HCT116 (cell line): ENCODE results near the gene HHATL. TPM values are rescaled to one million over a fixed set of nuclear protein-coding genes. Genes with fewer than 3 reads are reported as not detected.

ENCODE experiments used
- ATAC-seq: fragments of 200-7000 bp; cut with Tn5 transposase; 2 replicates; pipeline ENCODE4 v1.9.1; 2020; ENCODE audit warnings: mild to moderate bottlenecking, moderate library complexity
- BruUV-seq: library from RNA; stranded (reverse); fragments of 400-500 nt; replicated peaks from 2 replicates; lab custom pipeline; 2021; lab: Mats Ljungman, UMichigan
- CTCF ChIA-PET: fragments of 300-600 bp; sonication (Branson Sonifier 250); formaldehyde crosslinking; loops from one replicate; lab custom pipeline; 2021; ENCODE audit warnings: antibody characterized with exemption; lab: Charles Lee
- POLR2A ChIA-PET: fragments of 300-600, 350-600 bp; sonication (Branson Sonifier 250); formaldehyde crosslinking; loops from one replicate; lab custom pipeline; 2021; ENCODE audit warnings: antibody characterized with exemption; lab: Charles Lee
- RAD21 ChIA-PET, 2 experiments: fragments of 300-600 bp; sonication (Branson Sonifier 250); formaldehyde crosslinking; loops; one replicate each; lab custom pipeline; 2023; ENCODE audit warnings: low total read pairs in 2 of 2; ENCODE audit not compliant: uncharacterized antibody in 2 of 2, unreplicated experiment in 2 of 2, low non-redundant PET in 1 of 2; lab: Charles Lee
- DNase-seq: peaks from one replicate; pipeline ENCODE4 v3.0.0-alpha.2; 2010; ENCODE audit warnings: low read depth, low spot score
- H2AFZ ChIP-seq: fragments of 200-600 bp; shearing (Covaris generic), sonication (generic); 2 replicates; pipeline ENCODE4 v1.6.1; 2017; ENCODE audit warnings: low read depth, mixed run types, mixed read lengths, antibody characterized with exemption, low read length; ENCODE audit not compliant: poor library complexity, severe bottlenecking
- H3K27ac ChIP-seq: 2 replicates; pipeline ENCODE4 v1.5.1; 2012; ENCODE audit warnings: low read depth, low read length
- H3K27me3 ChIP-seq: fragments of 200-600 bp; sonication (generic); 2 replicates; pipeline ENCODE4 v1.6.1; 2016; ENCODE audit warnings: mixed run types, low read length, mixed read lengths; ENCODE audit not compliant: insufficient read depth
- H3K36me3 ChIP-seq, 2 experiments: fragments of 200-500 bp in 1 of 2; fragments of 200-600 bp in 1 of 2; sonication (Bioruptor generic) in 1 of 2; sonication (generic) in 1 of 2; 2 replicates each; pipeline versions ENCODE4 v1.5.1 to v1.6.1; 2014 to 2016; ENCODE audit warnings: low read length in 2 of 2, inconsistent platforms in 1 of 2, mixed read lengths in 1 of 2, mixed run types in 1 of 2; ENCODE audit not compliant: insufficient read depth in 2 of 2, control insufficient read depth in 1 of 2
- H3K4me1 ChIP-seq, 2 experiments: fragments of 200-600 bp in 1 of 2; sonication (generic) in 1 of 2; 2 replicates each; pipeline versions ENCODE4 v1.5.1 to v1.6.1; 2012 to 2017; ENCODE audit warnings: low read length in 2 of 2, inconsistent platforms in 1 of 2, mild to moderate bottlenecking in 1 of 2, mixed read lengths in 1 of 2, mixed run types in 1 of 2, moderate library complexity in 1 of 2; ENCODE audit not compliant: insufficient read depth in 2 of 2, control insufficient read depth in 1 of 2
- H3K4me2 ChIP-seq: fragments of 200-600 bp; sonication (generic); 2 replicates; pipeline ENCODE4 v1.6.1; 2017; ENCODE audit warnings: mixed run types, low read length, mixed read lengths
- H3K4me3 ChIP-seq, 2 experiments: fragments of 200-600 bp in 1 of 2; sonication (generic) in 1 of 2; replicated peaks in 1 of 2; 2 replicates each; pipeline ENCODE4 v1.5.1; 2011 to 2016; ENCODE audit warnings: low read length in 2 of 2, control low read depth in 1 of 2, low read depth in 1 of 2, mild to moderate bottlenecking in 1 of 2, mixed read lengths in 1 of 2, mixed run types in 1 of 2
- H3K79me2 ChIP-seq: fragments of 200-600 bp; sonication (generic); 2 replicates; pipeline ENCODE4 v1.6.1; 2017; ENCODE audit warnings: mild to moderate bottlenecking, mixed run types, low read length, moderate library complexity, mixed read lengths; ENCODE audit not compliant: insufficient read depth
- H3K9ac ChIP-seq: fragments of 200-600 bp; sonication (generic); 2 replicates; pipeline ENCODE4 v1.6.1; 2016; ENCODE audit warnings: low read length, mixed read lengths
- H3K9me2 ChIP-seq: fragments of 200-600 bp; sonication (generic), shearing (Covaris generic); 2 replicates; pipeline ENCODE4 v1.6.1; 2017; ENCODE audit warnings: mixed run types, mild to moderate bottlenecking, moderate library complexity; ENCODE audit not compliant: insufficient read depth
- H3K9me3 ChIP-seq, 2 experiments: fragments of 200-500 bp in 1 of 2; fragments of 200-600 bp in 1 of 2; sonication (Bioruptor generic) in 1 of 2; sonication (generic) in 1 of 2; 2 replicates each; pipeline ENCODE4 v1.6.1; 2014 to 2017; ENCODE audit warnings: low read length in 2 of 2, mixed read lengths in 2 of 2, inconsistent platforms in 1 of 2, low read depth in 1 of 2, mild to moderate bottlenecking in 1 of 2, mixed run types in 1 of 2, moderate library complexity in 1 of 2; ENCODE audit not compliant: control insufficient read depth in 1 of 2, insufficient read depth in 1 of 2
- H4K20me1 ChIP-seq: fragments of 200-600 bp; sonication (generic), shearing (Covaris generic); 2 replicates; pipeline ENCODE4 v1.6.1; 2017; ENCODE audit warnings: mixed run types, mild to moderate bottlenecking, moderate library complexity; ENCODE audit not compliant: insufficient read depth
- CBX3 ChIP-seq: IDR thresholded peaks from 2 replicates; pipeline ENCODE4 v1.6.1; 2012; ENCODE audit warnings: low read depth
- CEBPB ChIP-seq: IDR thresholded peaks from 2 replicates; pipeline ENCODE4 v1.6.1; 2012; ENCODE audit warnings: low read depth
- CTCF ChIP-seq, 3 experiments: fragments of 200-600 bp in 1 of 3; sonication (generic) in 1 of 3; IDR thresholded peaks in 2 of 3; conservative IDR thresholded peaks in 1 of 3; 2 replicates each; pipeline ENCODE4 v1.5.1; 2012 to 2017; ENCODE audit warnings: low read depth in 2 of 3, low read length in 2 of 3, antibody characterized with exemption in 1 of 3, borderline replicate concordance in 1 of 3, control low read depth in 1 of 3, mild to moderate bottlenecking in 1 of 3, mixed read lengths in 1 of 3, mixed run types in 1 of 3, moderate library complexity in 1 of 3; ENCODE audit not compliant: insufficient read depth in 1 of 3
- ELF1 ChIP-seq: IDR thresholded peaks from 2 replicates; pipeline ENCODE4 v1.6.1; 2012; ENCODE audit warnings: low read depth, borderline replicate concordance
- EZH2 ChIP-seq: fragments of 200-600 bp; sonication (generic); IDR thresholded peaks from 2 replicates; pipeline ENCODE4 v1.6.1; 2017; ENCODE audit warnings: antibody characterized with exemption, mixed run types
- EZH2phosphoT487 ChIP-seq: fragments of 200-600 bp; IDR thresholded peaks from 2 replicates; pipeline ENCODE4 v1.6.1; 2018; ENCODE audit warnings: antibody characterized with exemption, borderline replicate concordance
- JUND ChIP-seq: IDR thresholded peaks from 2 replicates; pipeline ENCODE4 v1.6.1; 2012
- POLR2A ChIP-seq: IDR thresholded peaks from 2 replicates; pipeline ENCODE4 v1.7.0; 2011; ENCODE audit warnings: borderline replicate concordance; ENCODE audit not compliant: insufficient read depth, insufficient read length; ENCODE audit errors: extremely low read depth
- POLR2AphosphoS5 ChIP-seq: IDR thresholded peaks from 2 replicates; pipeline ENCODE4 v1.6.1; 2011; ENCODE audit warnings: mild to moderate bottlenecking, low read depth, low read length, moderate library complexity
- RAD21 ChIP-seq: IDR thresholded peaks from 2 replicates; pipeline ENCODE4 v1.6.1; 2012; ENCODE audit warnings: low read depth, mild to moderate bottlenecking
- SIN3A ChIP-seq: IDR thresholded peaks from 2 replicates; pipeline ENCODE4 v1.6.1; 2012; ENCODE audit warnings: low read depth
- TCF7L2 ChIP-seq: IDR thresholded peaks from 2 replicates; pipeline ENCODE4 v1.7.0; 2011; ENCODE audit warnings: borderline replicate concordance, inconsistent platforms; ENCODE audit not compliant: insufficient read depth, insufficient read length; ENCODE audit errors: extremely low read depth
- YY1 ChIP-seq: IDR thresholded peaks from 2 replicates; pipeline ENCODE4 v1.6.1; 2011; ENCODE audit warnings: low read length, low read depth, moderate library complexity, mild to moderate bottlenecking; ENCODE audit not compliant: insufficient replicate concordance; ENCODE audit errors: extremely low read depth
- ZBTB33 ChIP-seq: IDR thresholded peaks from 2 replicates; pipeline ENCODE4 v1.6.1; 2011; ENCODE audit warnings: mild to moderate bottlenecking, low read length, moderate library complexity; ENCODE audit not compliant: insufficient replicate concordance; ENCODE audit errors: extremely low read depth
- intact Hi-C: fragments of 100-400 bp; cut with micrococcal nuclease; formaldehyde crosslinking; loops from 2 replicates; pipeline ENCODE4 v1.10.0; 2022
- total RNA-seq: library from RNA; stranded (reverse); gene quantifications from one replicate; pipeline ENCODE4 v1.2.1, GENCODE V29; 2021; ENCODE audit not compliant: unreplicated experiment

HHATL gene
- total RNA-seq, 1 experiment from 2014 or later = 0.52 TPM

- ChIA-PET CTCF (no interaction called here), POLR2A (no interaction called here)
- H4K20me1 ChIP-seq = no peaks in the 10 kb centered on the region
- H3K9ac ChIP-seq = no peak overlapping the region
- no peak for ATAC-seq
- H3K4me3 ChIP-seq = no peak overlapping the region
- peaks cover 0 to 3% of the 10 kb centered on the region in 2 experiments; a peak in 1 of 4 replicates for H3K4me1 ChIP-seq
- H3K9me2 ChIP-seq = no peaks in the 10 kb centered on the region
- TF ChIP-seq JUND (no peak), TCF7L2 (no peak), POLR2A (no peak), CBX3 (no peak), ZBTB33 (no peak), RAD21 (no peak)
- TF ChIP-seq, all 23 proteins: peak for 0
- Histone ChIP-seq H3K4me2 (no peak overlapping the region), H2AFZ (no peak overlapping the region), H3K27me3 (0 out of 2 replicates have a peak, but pooled peaks cover 3% of the 10 kb centered on the region), H3K27ac (no peak overlapping the region), H3K9me3 (no peaks in the 10 kb centered on the region), H3K79me2 (no peaks in the 10 kb centered on the region), H3K36me3 (no peaks in the 10 kb centered on the region)
- BruUV-seq = no TSS peak
- no peak for DNase-seq
- intact Hi-C loops = no loop called here
- RAD21 ChIA-PET = no interaction called here
Measured at GRCh38 chr3:42699511-42699971, 3.1 kb downstream of the HHATL start.

- intact Hi-C loops = no loop called here
- no peaks in the 10 kb centered on the region for H3K36me3 ChIP-seq
- no peaks in the 10 kb centered on the region for H3K79me2 ChIP-seq
- H2AFZ ChIP-seq = no peak overlapping the region
- no peak for TF ChIP-seq TCF7L2
- TF ChIP-seq ZBTB33 = no peak
- no peak for TF ChIP-seq YY1
- TF ChIP-seq CEBPB = no peak
- no peak for TF ChIP-seq CTCF (IDR thresholded peaks at IDR 0.05 in 2 of 3, conservative IDR thresholded peaks at IDR 0.05 in 1 of 3; ENCODE audit: borderline replicate concordance in 1 of 3, insufficient read depth in 1 of 3, low read depth in 2 of 3, low read length in 2 of 3)
- no peak for TF ChIP-seq CBX3
- TF ChIP-seq SIN3A = no peak
- no peak for TF ChIP-seq ELF1
- TF ChIP-seq POLR2A = no peak
- TF ChIP-seq POLR2AphosphoS5 = no peak
- TF ChIP-seq EZH2phosphoT487 = no peak
- TF ChIP-seq EZH2 = no peak
- 0 out of 2 replicates have a peak, but pooled peaks cover 3% of the 10 kb centered on the region for H3K27me3 ChIP-seq
- H3K9me3 ChIP-seq = no peaks in the 10 kb centered on the region
- BruUV-seq = no TSS peak
- no peak for DNase-seq
- no peaks in the 10 kb centered on the region for H3K9me2 ChIP-seq
- H3K4me2 ChIP-seq = no peak overlapping the region
- H3K4me3 ChIP-seq = no peak overlapping the region
- peaks cover 0 to 3% of the 10 kb centered on the region in 2 experiments; a peak in 1 of 4 replicates for H3K4me1 ChIP-seq
- POLR2A ChIA-PET = no interaction called here
- no peak overlapping the region for H3K9ac ChIP-seq
- CTCF ChIA-PET = no interaction called here
- ATAC-seq = no peak
- no peaks in the 10 kb centered on the region for H4K20me1 ChIP-seq
- RAD21 ChIA-PET = no interaction called here
- H3K27ac ChIP-seq = no peak overlapping the region
Measured at GRCh38 chr3:42698911-42699230, 3.7 kb downstream of the HHATL start.
